HepG2 (cell line): ENCODE results near the gene NAA25. TPM values are rescaled to one million over a fixed set of nuclear protein-coding genes. Genes with fewer than 3 reads are reported as not detected.

ENCODE experiments used
- ATAC-seq: fragments of 200-7000 bp; cut with Tn5 transposase; 3 replicates; pipeline ENCODE4 v1.9.1; 2020; ENCODE audit warnings: mild to moderate bottlenecking, moderate library complexity
- BruUV-seq: library from RNA; stranded (reverse); fragments of 400-500 nt; replicated peaks from 2 replicates; lab custom pipeline; 2021; lab: Mats Ljungman, UMichigan
- CTCF ChIA-PET: fragments of 300-600 bp; formaldehyde crosslinking; extraction: SDS; loops from one replicate; lab custom pipeline; 2021; ENCODE audit warnings: low total read pairs, inconsistent platforms, low intra/inter-chr PET ratio; lab: Yijun Ruan, JAX
- POLR2A ChIA-PET: fragments of 350-600 bp; sonication (Branson Sonifier 250); formaldehyde crosslinking; loops from one replicate; lab custom pipeline; 2020; ENCODE audit warnings: antibody characterized with exemption, inconsistent platforms; lab: Yijun Ruan, JAX
- DNase-seq: peaks from one replicate; pipeline ENCODE4 v3.0.0-alpha.2; 2015; ENCODE audit warnings: low spot score
- FAIRE-seq: peaks from 3 replicates; lab custom pipeline; 2011; peaks lifted over from hg19 to GRCh38; lab: Jason Lieb, UNC
- H2AFZ ChIP-seq: one replicate; pipeline ENCODE4 v1.6.1; 2011; ENCODE audit warnings: low read length, inconsistent platforms
- H3K27ac ChIP-seq: fragments of 300-600 bp; 3 replicates; pipeline ENCODE4 v1.8.0; 2011; ENCODE audit warnings: mixed run types, mild to moderate bottlenecking, mixed read lengths, low read length, inconsistent platforms; ENCODE audit not compliant: insufficient read depth; ENCODE audit errors: extremely low read length
- H3K27me3 ChIP-seq, 2 experiments: fragments of 200-600 bp in 1 of 2; 2 replicates in 1 of 2; 3 replicates in 1 of 2; pipeline versions ENCODE4 v1.6.0 to v1.8.0; 2011; ENCODE audit warnings: low read length in 2 of 2, mild to moderate bottlenecking in 2 of 2, moderate library complexity in 2 of 2, inconsistent platforms in 1 of 2; ENCODE audit not compliant: insufficient read depth in 2 of 2, control insufficient read depth in 1 of 2
- H3K36me3 ChIP-seq, 2 experiments: fragments of 200-600 bp in 1 of 2; replicated peaks in 1 of 2; 2 replicates in 1 of 2; 3 replicates in 1 of 2; pipeline versions ENCODE4 v1.5.1 to v1.8.0; 2011; ENCODE audit warnings: low read length in 2 of 2, inconsistent platforms in 1 of 2; ENCODE audit not compliant: insufficient read depth in 2 of 2, control insufficient read depth in 1 of 2
- H3K4me1 ChIP-seq: 2 replicates; pipeline ENCODE4 v1.5.1; 2012; ENCODE audit warnings: low read length, inconsistent platforms; ENCODE audit not compliant: insufficient read depth
- H3K4me2 ChIP-seq: 2 replicates; pipeline ENCODE4 v1.6.0; 2011; ENCODE audit warnings: low read depth, low read length, inconsistent platforms
- H3K4me3 ChIP-seq, 3 experiments: fragments of 200-600 bp in 1 of 3; sonication (generic), shearing (Covaris generic) in 1 of 3; replicated peaks in 1 of 3; 2 replicates each; pipeline ENCODE4 v1.5.1; 2011 to 2016; ENCODE audit warnings: low read length in 3 of 3, inconsistent platforms in 2 of 3, low read depth in 2 of 3, mild to moderate bottlenecking in 2 of 3, control low read depth in 1 of 3, mixed read lengths in 1 of 3; ENCODE audit not compliant: insufficient read depth in 1 of 3
- H3K79me2 ChIP-seq: one replicate; pipeline ENCODE4 v1.6.1; 2011; ENCODE audit warnings: low read length, inconsistent platforms; ENCODE audit not compliant: insufficient read depth
- H3K9ac ChIP-seq: 2 replicates; pipeline ENCODE4 v1.6.0; 2011; ENCODE audit warnings: mild to moderate bottlenecking, low read depth, low read length, inconsistent platforms; ENCODE audit not compliant: insufficient read depth
- H3K9me3 ChIP-seq: 2 replicates; pipeline ENCODE4 v1.5.1; 2012; ENCODE audit warnings: mild to moderate bottlenecking, low read length
- H4K20me1 ChIP-seq: 2 replicates; pipeline ENCODE4 v1.6.0; 2011; ENCODE audit warnings: inconsistent platforms, mild to moderate bottlenecking, low read length, moderate library complexity; ENCODE audit not compliant: insufficient read depth
- MAZ ChIP-seq, 2 experiments: sonication (generic) in 1 of 2; formaldehyde crosslinking in 1 of 2; IDR thresholded peaks; 2 replicates each; pipeline versions ENCODE4 v1.5.0 to v1.6.1; 2012 to 2020; ENCODE audit warnings: low read depth in 2 of 2, mild to moderate bottlenecking in 2 of 2, borderline replicate concordance in 1 of 2, improper control_type of control experiment in 1 of 2, low read length in 1 of 2, missing genetic modification reagents in 1 of 2, moderate library complexity in 1 of 2
- ZNF30 ChIP-seq: sonication (generic); formaldehyde crosslinking; IDR thresholded peaks from 2 replicates; pipeline ENCODE4 v1.5.0; 2020; ENCODE audit warnings: mild to moderate bottlenecking, missing genetic modification reagents
- ZNF788 ChIP-seq: sonication (generic); formaldehyde crosslinking; IDR thresholded peaks from 2 replicates; pipeline ENCODE4 v1.5.0; 2020; ENCODE audit warnings: mild to moderate bottlenecking, missing genetic modification reagents, borderline replicate concordance
- WGBS: methylation state at CpG from one replicate; pipeline ENCODE4 v1.1.6; 2017; ENCODE audit warnings: low lambda C conversion rate; 5-methylcytosine and 5-hydroxymethylcytosine counted together
- in situ Hi-C: cut with HindIII; loops from 2 replicates; pipeline ENCODE4 v1.10.0; 2017; ENCODE audit warnings: low pct_unique_long_range_greater_than_20kb; ENCODE audit not compliant: extremely low pct_ligation_motif_present
- intact Hi-C: fragments of 100-400 bp; cut with micrococcal nuclease; formaldehyde crosslinking; loops from one replicate; pipeline ENCODE4 v1.10.0; 2022; ENCODE audit not compliant: unreplicated experiment
- polyA plus RNA-seq, 8 experiments: library from polyadenylated mRNA; depleted of rRNA in 3 of 8; stranded (reverse) in 7 of 8; unstranded in 1 of 8; fragments of >200 nt; fragmentation: Illumina TruSeq in 4 of 8; extraction: Trizol in 4 of 8; gene quantifications; 2 replicates each; pipeline versions ENCODE4 v1.2.1 to v1.2.3, GENCODE V29; 2011 to 2016; ENCODE audit warnings: low read depth in 4 of 8, missing spikeins in 1 of 8, mixed read lengths in 1 of 8; ENCODE audit not compliant: insufficient read depth in 1 of 8
- total RNA-seq, 5 experiments: library from RNA; depleted of rRNA; stranded (reverse); fragments of >200 nt; fragmentation: Illumina TruSeq; extraction: Trizol; gene quantifications; 2 replicates each; pipeline ENCODE4 v1.2.3, GENCODE V29; 2016; ENCODE audit warnings: low read depth in 1 of 5
- TF ChIP-seq, protein P1 (sequence below): sonication (generic); formaldehyde crosslinking; IDR thresholded peaks from 2 replicates; pipeline ENCODE4 v1.8.0; 2022; ENCODE audit warnings: missing genetic modification reagents, mild to moderate bottlenecking, moderate library complexity, borderline replicate concordance
- TF ChIP-seq, protein P2 (sequence below): sonication (generic); formaldehyde crosslinking; conservative IDR thresholded peaks from 2 replicates; pipeline ENCODE4 v1.8.0; 2022; ENCODE audit warnings: low read depth, missing genetic modification reagents

NAA25 gene
- total and polyA plus RNA-seq, 2 of the 13 experiments (the other 11 are each of a cell fraction or from before 2014, with no cell fraction given), result 11.4 to 32.0 TPM

DNA sequence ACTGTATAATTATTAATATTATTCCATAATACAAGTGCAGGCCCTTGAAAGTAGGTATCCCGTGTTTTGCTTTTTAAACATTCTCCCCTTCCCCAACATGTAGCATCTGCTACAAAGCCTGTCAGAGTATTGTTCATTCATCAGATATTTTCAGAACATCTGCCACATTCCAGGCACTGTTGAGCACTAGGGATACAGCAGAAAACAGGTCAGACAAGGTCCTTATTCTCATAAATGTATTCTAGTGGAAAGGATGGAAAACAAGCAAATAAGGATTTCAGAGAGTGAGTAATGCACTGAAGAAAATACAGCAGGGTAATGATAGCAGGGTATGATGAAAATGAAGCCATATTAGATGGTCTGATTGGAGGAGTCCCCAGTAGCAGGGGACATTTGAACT, 91.5 kb downstream of the NAA25 start:
- CTCF ChIA-PET, result no interaction called here
- intact Hi-C loops, result loop anchor here (10.0 kb wide), 1 partner anchor 172 kb away; the partner anchor contains the start of gene MAPKAPK5

More for the DNA sequence above, 91.5 kb downstream of the NAA25 start:
- no peak overlapping the region for H3K9ac ChIP-seq
- 100% methylated on average over 1 of the region's 1 CpG for WGBS
- peaks cover 22% of the 10 kb centered on the region for H4K20me1 ChIP-seq
- no peak overlapping the region for H2AFZ ChIP-seq
- no peak for ATAC-seq
- no peak for DNase-seq
- H3K36me3 ChIP-seq, result peaks cover 11 to 53% of the 10 kb centered on the region in 2 experiments
- no peak overlapping the region for H3K4me2 ChIP-seq
- no peak overlapping the region for H3K27ac ChIP-seq
- no peak overlapping the region for H3K4me3 ChIP-seq
- H3K27me3 ChIP-seq, result no peaks in the 10 kb centered on the region; a peak in 1 of 5 replicates
- POLR2A ChIA-PET, result no interaction called here
- no peak for FAIRE-seq
- H3K4me1 ChIP-seq, result peaks cover 52% of the 10 kb centered on the region
- H3K79me2 ChIP-seq, result peaks cover 79% of the 10 kb centered on the region
- H3K9me3 ChIP-seq, result no peaks in the 10 kb centered on the region
- in situ Hi-C loops, result loop anchor here (10.0 kb wide), 1 partner anchor 72 kb away; no protein-coding TSS in a partner anchor
- no TSS peak for BruUV-seq
- TF ChIP-seq, protein P1, sequence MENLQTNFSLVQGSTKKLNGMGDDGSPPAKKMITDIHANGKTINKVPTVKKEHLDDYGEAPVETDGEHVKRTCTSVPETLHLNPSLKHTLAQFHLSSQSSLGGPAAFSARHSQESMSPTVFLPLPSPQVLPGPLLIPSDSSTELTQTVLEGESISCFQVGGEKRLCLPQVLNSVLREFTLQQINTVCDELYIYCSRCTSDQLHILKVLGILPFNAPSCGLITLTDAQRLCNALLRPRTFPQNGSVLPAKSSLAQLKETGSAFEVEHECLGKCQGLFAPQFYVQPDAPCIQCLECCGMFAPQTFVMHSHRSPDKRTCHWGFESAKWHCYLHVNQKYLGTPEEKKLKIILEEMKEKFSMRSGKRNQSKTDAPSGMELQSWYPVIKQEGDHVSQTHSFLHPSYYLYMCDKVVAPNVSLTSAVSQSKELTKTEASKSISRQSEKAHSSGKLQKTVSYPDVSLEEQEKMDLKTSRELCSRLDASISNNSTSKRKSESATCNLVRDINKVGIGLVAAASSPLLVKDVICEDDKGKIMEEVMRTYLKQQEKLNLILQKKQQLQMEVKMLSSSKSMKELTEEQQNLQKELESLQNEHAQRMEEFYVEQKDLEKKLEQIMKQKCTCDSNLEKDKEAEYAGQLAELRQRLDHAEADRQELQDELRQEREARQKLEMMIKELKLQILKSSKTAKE, result no peak
- TF ChIP-seq, protein P2, sequence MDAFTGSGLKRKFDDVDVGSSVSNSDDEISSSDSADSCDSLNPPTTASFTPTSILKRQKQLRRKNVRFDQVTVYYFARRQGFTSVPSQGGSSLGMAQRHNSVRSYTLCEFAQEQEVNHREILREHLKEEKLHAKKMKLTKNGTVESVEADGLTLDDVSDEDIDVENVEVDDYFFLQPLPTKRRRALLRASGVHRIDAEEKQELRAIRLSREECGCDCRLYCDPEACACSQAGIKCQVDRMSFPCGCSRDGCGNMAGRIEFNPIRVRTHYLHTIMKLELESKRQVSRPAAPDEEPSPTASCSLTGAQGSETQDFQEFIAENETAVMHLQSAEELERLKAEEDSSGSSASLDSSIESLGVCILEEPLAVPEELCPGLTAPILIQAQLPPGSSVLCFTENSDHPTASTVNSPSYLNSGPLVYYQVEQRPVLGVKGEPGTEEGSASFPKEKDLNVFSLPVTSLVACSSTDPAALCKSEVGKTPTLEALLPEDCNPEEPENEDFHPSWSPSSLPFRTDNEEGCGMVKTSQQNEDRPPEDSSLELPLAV, result no peak
- TF ChIP-seq ZNF30 (no peak), MAZ (IDR thresholded peaks at IDR 0.05; ENCODE audit: borderline replicate concordance, low read depth, low read length) (no peak), MAZ (CRISPR knock-in tag; IDR thresholded peaks at IDR 0.05; ENCODE audit: low read depth) (no peak), ZNF788 (CRISPR knock-in tag) (no peak)
